ENCODE results near the gene GPAM.

The GPAM gene

DNA sequence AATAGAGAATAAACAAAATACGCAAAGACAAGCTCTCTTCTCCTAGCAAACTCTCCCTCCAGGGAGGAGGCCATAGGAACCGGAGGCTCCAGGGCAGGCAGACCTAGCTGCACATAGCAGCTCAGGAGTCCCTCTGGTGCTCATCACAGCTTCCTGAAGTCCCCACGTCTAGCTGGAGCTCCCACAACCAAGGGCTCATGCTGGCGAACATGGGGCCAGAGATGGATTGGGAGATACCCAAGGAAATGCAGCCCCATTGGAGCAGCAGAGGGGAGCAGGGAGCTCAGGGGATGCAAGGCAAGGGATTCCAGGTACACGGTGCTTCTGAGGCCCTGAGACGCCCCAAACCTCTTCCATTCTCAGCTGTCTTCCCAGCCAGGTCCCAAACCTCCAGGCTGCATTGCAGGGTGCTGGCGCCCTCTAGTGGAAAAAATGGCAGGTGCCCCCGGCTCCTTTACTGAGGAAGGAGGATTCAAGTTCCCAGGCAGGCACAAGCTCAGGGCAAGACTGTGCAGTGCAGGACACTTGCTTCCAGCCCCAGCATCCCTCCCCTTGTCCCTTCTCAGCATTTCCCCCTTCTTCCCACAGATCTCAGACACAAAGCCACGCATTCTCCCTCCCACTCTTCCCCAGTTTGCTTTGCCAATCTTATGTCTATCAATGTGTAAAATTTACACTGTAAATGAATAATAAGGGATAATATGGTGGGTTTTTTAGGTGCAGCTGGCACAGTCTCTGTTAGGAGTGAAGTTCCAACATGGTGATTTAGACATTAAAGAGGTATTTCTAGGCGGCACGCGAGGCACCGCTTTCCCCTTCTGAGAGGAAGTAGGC lies 46.2 kb downstream of the GPAM start:
- DNase-seq (ENCODE audit: low read depth), result no peak
- H3K4me3 ChIP-seq (ENCODE audit: control insufficient read depth, low read depth, low read length), result no peak overlapping the region
- TF ChIP-seq CTCF (IDR thresholded peaks at IDR 0.05; ENCODE audit: control insufficient read depth, insufficient read depth, low read depth, low read length, missing control alignments), result peak; percentile 96

- no peak overlapping the region for H3K4me3 ChIP-seq (ENCODE audit: control insufficient read depth, low read depth, low read length)
- no peak for TF ChIP-seq CTCF (IDR thresholded peaks at IDR 0.05; ENCODE audit: control insufficient read depth, insufficient read depth, low read depth, low read length, missing control alignments)
- no peak for DNase-seq (ENCODE audit: low read depth)
Measured at GRCh38 chr10:112136486-112137153, 46.9 kb downstream of the GPAM start.

GRCh38 chr10:112135604-112136003 lies 48.0 kb downstream of the GPAM start:
- H3K4me3 ChIP-seq (ENCODE audit: control insufficient read depth, low read depth, low read length), result no peak overlapping the region
- no peak for TF ChIP-seq CTCF (IDR thresholded peaks at IDR 0.05; ENCODE audit: control insufficient read depth, insufficient read depth, low read depth, low read length, missing control alignments)
- DNase-seq (ENCODE audit: low read depth), result no peak

- TF ChIP-seq CTCF (IDR thresholded peaks at IDR 0.05; ENCODE audit: control insufficient read depth, insufficient read depth, low read depth, low read length, missing control alignments), result no peak
- DNase-seq (ENCODE audit: low read depth), result no peak
- no peak overlapping the region for H3K4me3 ChIP-seq (ENCODE audit: control insufficient read depth, low read depth, low read length)
Measured at GRCh38 chr10:112132435-112132834, 51.1 kb downstream of the GPAM start.

GRCh38 chr10:112131996-112132395 lies 51.6 kb downstream of the GPAM start:
- no peak for DNase-seq (ENCODE audit: low read depth)
- H3K4me3 ChIP-seq (ENCODE audit: control insufficient read depth, low read depth, low read length), result no peak overlapping the region
- no peak for TF ChIP-seq CTCF (IDR thresholded peaks at IDR 0.05; ENCODE audit: control insufficient read depth, insufficient read depth, low read depth, low read length, missing control alignments)

DNA sequence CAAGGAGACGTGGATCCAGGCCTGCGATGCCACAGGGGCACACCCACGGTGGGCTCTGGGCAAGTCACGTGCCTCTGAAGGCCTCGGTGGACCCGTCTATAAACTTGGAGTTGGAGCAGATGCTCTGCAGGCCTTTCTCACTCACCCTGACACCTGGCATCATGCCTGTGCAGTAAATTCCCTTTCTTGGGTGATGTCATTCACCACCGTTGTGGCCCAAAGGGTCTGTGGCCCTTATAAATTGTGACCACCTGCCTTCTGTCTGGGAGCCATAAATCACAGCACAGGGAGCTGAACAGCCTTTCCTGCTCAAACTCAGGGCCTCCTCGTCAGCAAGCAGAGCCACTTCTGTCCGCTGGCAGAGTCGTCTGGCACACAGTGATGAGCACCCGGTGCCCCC lies 52.2 kb downstream of the GPAM start:
- no peak for DNase-seq (ENCODE audit: low read depth)
- TF ChIP-seq CTCF (IDR thresholded peaks at IDR 0.05; ENCODE audit: control insufficient read depth, insufficient read depth, low read depth, low read length, missing control alignments), result no peak
- no peak overlapping the region for H3K4me3 ChIP-seq (ENCODE audit: control insufficient read depth, low read depth, low read length)

Measured in AG09309 (cell line).